H1 (cell line): ENCODE data around the gene THAP11. TPM values are rescaled to one million over a fixed set of nuclear protein-coding genes. Genes with fewer than 3 reads are reported as not detected.

ENCODE experiments used
- CTCF ChIA-PET: fragments of 300-600 bp; sonication (Branson Sonifier 250); formaldehyde crosslinking; loops from one replicate; lab custom pipeline; 2021; ENCODE audit not compliant: partially characterized antibody; lab: Charles Lee
- POLR2A ChIA-PET: fragments of 300-600 bp; sonication (Branson Sonifier 250); formaldehyde crosslinking; loops from one replicate; lab custom pipeline; 2021; ENCODE audit warnings: inconsistent platforms; ENCODE audit not compliant: partially characterized antibody; lab: Charles Lee
- DNase-seq, 2 experiments: peaks; one replicate each; pipeline versions ENCODE4 v3.0.0 to v3.0.0-alpha.2; 2010 to 2022; ENCODE audit warnings: low spot score in 2 of 2, low read depth in 1 of 2, mixed read lengths in 1 of 2
- FAIRE-seq: peaks from 2 replicates; lab custom pipeline; 2011; peaks lifted over from hg19 to GRCh38; lab: Jason Lieb, UNC
- H2AFZ ChIP-seq: 2 replicates; pipeline ENCODE4 v1.8.1; 2012; ENCODE audit warnings: low read length, inconsistent platforms
- H2AK5ac ChIP-seq: 2 replicates; pipeline ENCODE4 v1.6.1; 2013; ENCODE audit warnings: low read depth, low read length
- H2BK120ac ChIP-seq: replicated peaks from 2 replicates; pipeline ENCODE3; 2013; ENCODE audit warnings: low read depth, low read length, inconsistent platforms
- H2BK12ac ChIP-seq: 2 replicates; pipeline ENCODE4 v1.6.1; 2013; ENCODE audit warnings: low read depth, low read length
- H2BK15ac ChIP-seq: 2 replicates; pipeline ENCODE4 v1.6.1; 2013; ENCODE audit warnings: low read length
- H2BK20ac ChIP-seq: 2 replicates; pipeline ENCODE4 v1.6.1; 2013; ENCODE audit warnings: low read length
- H2BK5ac ChIP-seq: 2 replicates; pipeline ENCODE4 v1.6.1; 2013; ENCODE audit warnings: low read depth, low read length
- H3K14ac ChIP-seq: 2 replicates; pipeline ENCODE4 v1.6.1; 2013; ENCODE audit warnings: inconsistent platforms; ENCODE audit not compliant: insufficient read length
- H3K18ac ChIP-seq: 2 replicates; pipeline ENCODE4 v1.6.1; 2013; ENCODE audit warnings: low read length; ENCODE audit errors: extremely low read depth
- H3K23ac ChIP-seq: 2 replicates; pipeline ENCODE4 v1.6.1; 2013; ENCODE audit warnings: inconsistent platforms; ENCODE audit not compliant: insufficient read length
- H3K23me2 ChIP-seq: 2 replicates; pipeline ENCODE4 v1.6.1; 2013; ENCODE audit warnings: low read depth, low read length
- H3K27ac ChIP-seq: 2 replicates; pipeline ENCODE4 v1.6.1; 2011; ENCODE audit warnings: low read depth, low read length, inconsistent platforms
- H3K27me3 ChIP-seq, 4 experiments: replicated peaks in 1 of 4; 1 replicate in 1 of 4; 2 replicates in 3 of 4; pipeline versions ENCODE4 v1.6.1 to v1.8.1; 2011 to 2013; ENCODE audit warnings: low read length in 3 of 4, mild to moderate bottlenecking in 3 of 4, inconsistent platforms in 2 of 4, mixed read lengths in 2 of 4, moderate library complexity in 1 of 4; ENCODE audit not compliant: control insufficient read depth in 3 of 4, insufficient read depth in 3 of 4; ENCODE audit errors: extremely low read depth in 1 of 4
- H3K36me3 ChIP-seq, 4 experiments: 2 replicates each; pipeline versions ENCODE4 v1.6.1 to v1.8.1; 2011 to 2013; ENCODE audit warnings: mild to moderate bottlenecking in 4 of 4, low read length in 3 of 4, moderate library complexity in 2 of 4, control low read depth in 1 of 4, inconsistent platforms in 1 of 4; ENCODE audit not compliant: insufficient read depth in 4 of 4, control insufficient read depth in 2 of 4
- H3K4ac ChIP-seq: replicated peaks from 2 replicates; pipeline ENCODE3; 2013; ENCODE audit warnings: low read length, low read depth, mixed read lengths, inconsistent platforms; ENCODE audit not compliant: insufficient read length
- H3K4me1 ChIP-seq, 4 experiments: replicated peaks in 1 of 4; 1 replicate in 1 of 4; 2 replicates in 3 of 4; pipeline versions ENCODE4 v1.6.1 to v1.8.1; 2011 to 2013; ENCODE audit warnings: low read length in 3 of 4, inconsistent platforms in 2 of 4, mixed read lengths in 1 of 4; ENCODE audit not compliant: insufficient read depth in 4 of 4, control insufficient read depth in 3 of 4
- H3K4me2 ChIP-seq, 2 experiments: 2 replicates each; pipeline versions ENCODE4 v1.6.1 to v1.8.1; 2011 to 2013; ENCODE audit warnings: low read depth in 2 of 2, low read length in 2 of 2, control low read depth in 1 of 2, inconsistent platforms in 1 of 2, mild to moderate bottlenecking in 1 of 2; ENCODE audit not compliant: insufficient read depth in 1 of 2
- H3K4me3 ChIP-seq, 4 experiments: fragments of 200-600, 300-600 bp in 1 of 4; sonication (generic), shearing (Covaris generic), sonication (Bioruptor Twin) in 1 of 4; 2 replicates each; pipeline versions ENCODE4 v1.5.1 to v1.8.1; 2011 to 2016; ENCODE audit warnings: low read length in 4 of 4, low read depth in 3 of 4, control low read depth in 2 of 4, inconsistent platforms in 2 of 4, mild to moderate bottlenecking in 2 of 4, mixed read lengths in 1 of 4, moderate library complexity in 1 of 4; ENCODE audit not compliant: insufficient read depth in 2 of 4; ENCODE audit errors: extremely low read depth in 1 of 4
- H3K56ac ChIP-seq: replicated peaks from 2 replicates; pipeline ENCODE3; 2013; ENCODE audit warnings: low read depth, mild to moderate bottlenecking, mixed read lengths, low read length, inconsistent platforms; ENCODE audit not compliant: insufficient read length
- H3K79me1 ChIP-seq: 2 replicates; pipeline ENCODE4 v1.6.1; 2013; ENCODE audit warnings: low read depth, low read length, control low read depth
- H3K79me2 ChIP-seq, 2 experiments: 2 replicates each; pipeline versions ENCODE4 v1.6.1 to v1.8.1; 2012 to 2013; ENCODE audit warnings: low read length in 2 of 2, mild to moderate bottlenecking in 2 of 2, inconsistent platforms in 1 of 2; ENCODE audit not compliant: insufficient read depth in 2 of 2, control insufficient read depth in 1 of 2
- H3K9ac ChIP-seq, 4 experiments: replicated peaks in 1 of 4; 1 replicate in 1 of 4; 2 replicates in 3 of 4; pipeline versions ENCODE4 v1.6.1 to v1.8.1; 2011 to 2013; ENCODE audit warnings: low read depth in 3 of 4, low read length in 3 of 4, control low read depth in 2 of 4, mild to moderate bottlenecking in 2 of 4, moderate library complexity in 2 of 4, inconsistent platforms in 1 of 4; ENCODE audit errors: extremely low read depth in 1 of 4
- H3K9me3 ChIP-seq, 2 experiments: 2 replicates each; pipeline versions ENCODE4 v1.6.1 to v1.8.1; 2012 to 2013; ENCODE audit warnings: mild to moderate bottlenecking in 2 of 2, moderate library complexity in 2 of 2, control low read depth in 1 of 2, inconsistent platforms in 1 of 2, low read depth in 1 of 2, low read length in 1 of 2, mixed read lengths in 1 of 2; ENCODE audit not compliant: insufficient read depth in 2 of 2
- H4K20me1 ChIP-seq, 2 experiments: replicated peaks in 1 of 2; 2 replicates each; pipeline versions ENCODE3 to v1.8.1; 2011 to 2013; ENCODE audit warnings: inconsistent platforms in 2 of 2, low read length in 2 of 2, mild to moderate bottlenecking in 1 of 2; ENCODE audit not compliant: insufficient read depth in 2 of 2, control insufficient read depth in 1 of 2
- H4K5ac ChIP-seq: 2 replicates; pipeline ENCODE4 v1.6.1; 2013; ENCODE audit warnings: low read length, low read depth, mixed read lengths, inconsistent platforms; ENCODE audit not compliant: insufficient read length
- H4K8ac ChIP-seq: 2 replicates; pipeline ENCODE4 v1.8.0; 2013; ENCODE audit warnings: mild to moderate bottlenecking, moderate library complexity, low read length, inconsistent platforms; ENCODE audit not compliant: insufficient read depth; ENCODE audit errors: extremely low read depth
- H4K91ac ChIP-seq: replicated peaks from 2 replicates; pipeline ENCODE3; 2013; ENCODE audit warnings: low read length, mixed read lengths, inconsistent platforms; ENCODE audit not compliant: insufficient read length
- ASH2L ChIP-seq: fragments of 200-600, 300-600 bp; sonication (generic); IDR thresholded peaks from one replicate; pipeline ENCODE4 v1.7.1; 2017; ENCODE audit warnings: low read length
- ATF2 ChIP-seq: IDR thresholded peaks from 2 replicates; pipeline ENCODE4 v1.6.1; 2012; ENCODE audit warnings: low read length, inconsistent platforms
- BRCA1 ChIP-seq: IDR thresholded peaks from 2 replicates; pipeline ENCODE4 v1.6.1; 2012; ENCODE audit warnings: low read depth, low read length, improper control_type of control experiment
- CHD1 ChIP-seq: IDR thresholded peaks from 2 replicates; pipeline ENCODE4 v1.6.1; 2012; ENCODE audit warnings: low read depth, low read length, improper control_type of control experiment
- EZH2 ChIP-seq: fragments of 200-600 bp; sonication (generic); IDR thresholded peaks from 2 replicates; pipeline ENCODE4 v1.7.1; 2012; ENCODE audit warnings: low read depth, mild to moderate bottlenecking, moderate library complexity, low read length, inconsistent platforms; ENCODE audit not compliant: severe bottlenecking
- GTF2F1 ChIP-seq: IDR thresholded peaks from 2 replicates; pipeline ENCODE4 v1.6.1; 2012; ENCODE audit warnings: low read depth, low read length, improper control_type of control experiment, borderline replicate concordance
- HDAC2 ChIP-seq, 2 experiments: fragments of 300-600 bp in 1 of 2; sonication (generic) in 1 of 2; IDR thresholded peaks; 2 replicates each; pipeline ENCODE4 v1.6.1; 2011 to 2012; ENCODE audit warnings: low read depth in 2 of 2, low read length in 2 of 2, mild to moderate bottlenecking in 2 of 2, moderate library complexity in 2 of 2, borderline replicate concordance in 1 of 2, inconsistent platforms in 1 of 2
- KDM4A ChIP-seq: IDR thresholded peaks from one replicate; pipeline ENCODE4 v1.7.1; 2012; ENCODE audit warnings: low read depth, mild to moderate bottlenecking, moderate library complexity, low read length, inconsistent platforms; ENCODE audit not compliant: severe bottlenecking
- NRF1 ChIP-seq: IDR thresholded peaks from 2 replicates; pipeline ENCODE4 v1.6.1; 2011; ENCODE audit warnings: mild to moderate bottlenecking, low read depth, low read length, improper control_type of control experiment
- RAD21 ChIP-seq, 2 experiments: IDR thresholded peaks in 1 of 2; conservative IDR thresholded peaks in 1 of 2; 2 replicates each; pipeline ENCODE4 v1.6.1; 2011; ENCODE audit warnings: low read depth in 2 of 2, low read length in 2 of 2, improper control_type of control experiment in 1 of 2, inconsistent platforms in 1 of 2, mild to moderate bottlenecking in 1 of 2, moderate library complexity in 1 of 2
- WGBS, 2 experiments: shearing (Covaris generic) in 1 of 2; methylation state at CpG; one replicate each; pipeline versions ENCODE4 v1.1.6 to v1.1.7; 2013 to 2015; ENCODE audit warnings: low lambda C conversion rate in 2 of 2, mixed read lengths in 2 of 2, inconsistent platforms in 1 of 2, low coverage in 1 of 2, missing lambda C conversion rate in 1 of 2; ENCODE audit not compliant: insufficient replicate concordance in 2 of 2, insufficient coverage in 1 of 2, insufficient read length in 1 of 2; ENCODE audit errors: extremely low coverage in 1 of 2, missing lambda C conversion rate in 1 of 2; 5-methylcytosine and 5-hydroxymethylcytosine counted together
- polyA plus RNA-seq, 7 experiments: library from polyadenylated mRNA; depleted of rRNA in 3 of 7; stranded (reverse) in 5 of 7; unstranded in 2 of 7; fragments of >200 nt in 5 of 7; fragments of 200-250 nt in 2 of 7; gene quantifications; 1 replicate in 5 of 7; 2 replicates in 1 of 7; 4 replicates in 1 of 7; pipeline versions ENCODE4 v1.2.1 to v1.2.3, GENCODE V29; 2011 to 2013; ENCODE audit warnings: missing spikeins in 2 of 7, mixed read lengths in 2 of 7
- total RNA-seq: library from RNA; stranded (reverse); fragmentation: NEBNext Ultra II Directional; extraction: Animal tissue kit (Norgen Biotek cat#: 25700); gene quantifications from 2 replicates; pipeline ENCODE4 v1.2.1, GENCODE V29; 2021

The THAP11 gene
- total and polyA plus RNA-seq, 2 of the 8 experiments (the other 6 are each of a cell fraction or from before 2014, with no cell fraction given): 50.8 to 54.8 TPM

GRCh38 chr16:67874372-67874771 is 32.3 kb downstream of the THAP11 start:
- WGBS, 2 experiments: 96% methylated on average over 3 of the region's 3 CpGs; no CpG with 5 or more reads in 1 of the 2 experiments
- peaks cover 0 to 7% (median 3%) of the 10 kb centered on the region in 4 experiments; a peak in 3 of 7 replicates for H3K4me1 ChIP-seq
- FAIRE-seq: no peak
- H3K79me1 ChIP-seq: peaks cover 13% of the 10 kb centered on the region
- no peak overlapping the region for H3K23ac ChIP-seq
- H2BK12ac ChIP-seq: no peak overlapping the region
- no peak for DNase-seq
- no peak overlapping the region for H4K8ac ChIP-seq
- H3K14ac ChIP-seq: no peak overlapping the region
- H2AFZ ChIP-seq: no peak overlapping the region
- no peak overlapping the region for H3K18ac ChIP-seq
- H3K23me2 ChIP-seq: peaks cover 2% of the 10 kb centered on the region; the same call in 1 of the 2 replicates
- no peak overlapping the region for H4K5ac ChIP-seq
- peaks cover 3 to 14% of the 10 kb centered on the region in 2 experiments for H4K20me1 ChIP-seq
- H3K27me3 ChIP-seq: no peaks in the 10 kb centered on the region
- no peak overlapping the region for H2BK15ac ChIP-seq
- no peak overlapping the region for H3K27ac ChIP-seq
- peaks cover 16 to 47% (median 32%) of the 10 kb centered on the region in 4 experiments for H3K36me3 ChIP-seq
- H3K4ac ChIP-seq: no peak overlapping the region
- H2BK5ac ChIP-seq: no peak overlapping the region
- no peak overlapping the region for H2BK20ac ChIP-seq
- H3K9ac ChIP-seq: 0 out of 7 replicates have a peak overlapping the region, but pooled peaks of 1 of the 4 experiments have one; percentile 26
- no peak overlapping the region for H2AK5ac ChIP-seq
- peak overlapping the region; percentile 89 to 95; a peak in 3 of 4 replicates for H3K4me2 ChIP-seq
- H3K9me3 ChIP-seq: no peaks in the 10 kb centered on the region
- CTCF ChIA-PET: interaction anchor here (0.7 to 21.8 kb wide), 10 partner anchors 9 to 207 kb away, joined by 3 to 623 read pairs (median 4); partner anchors contain the start of genes CTRL, LCAT, NRN1L and PSMB10
- peak overlapping the region in 1 of 4 experiments; percentile 91; a peak in 1 of 8 replicates for H3K4me3 ChIP-seq
- peaks cover 3 to 30% of the 10 kb centered on the region in 2 experiments; a peak in 3 of 4 replicates for H3K79me2 ChIP-seq
- H2BK120ac ChIP-seq: no peak overlapping the region
- POLR2A ChIA-PET: interaction anchor here (1.1 to 2.7 kb wide), 6 partner anchors 9 to 61 kb away, joined by 3 to 19 read pairs (median 8); partner anchors contain the start of genes CENPT, NUTF2 and PSKH1
- no peak overlapping the region for H4K91ac ChIP-seq
- no peak overlapping the region for H3K56ac ChIP-seq
- no peak for TF ChIP-seq HDAC2 (IDR thresholded peaks at IDR 0.05; ENCODE audit: borderline replicate concordance in 1 of 2, low read depth in 2 of 2, low read length in 2 of 2)
- TF ChIP-seq GTF2F1: no peak
- TF ChIP-seq KDM4A: no peak
- TF ChIP-seq BRCA1: no peak
- TF ChIP-seq NRF1: no peak
- no peak for TF ChIP-seq EZH2
- TF ChIP-seq CHD1: no peak
- no peak for TF ChIP-seq ATF2
- TF ChIP-seq RAD21 (IDR thresholded peaks at IDR 0.05 in 1 of 2, conservative IDR thresholded peaks at IDR 0.05 in 1 of 2; ENCODE audit: low read depth in 2 of 2, low read length in 2 of 2): no peak
- no peak for TF ChIP-seq ASH2L
